ENCODE measurements around the gene OPRM1.

Gene OPRM1

GRCh38 chr6:154039231-154039842 lies at the start of gene OPRM1:
TSS of gene OPRM1 (plus strand) at chr6:154039240. CDS start at chr6:154039545, 305 bp downstream.
- H3K4me3 ChIP-seq: no peak within 1 kb of the TSS
- H3K27ac ChIP-seq: no peak within 1 kb of the TSS

GRCh38 chr6:153989989-153990388 lies 49.1 kb upstream of the OPRM1 start:
- no peak overlapping the region for H3K4me3 ChIP-seq

GRCh38 chr6:153994004-153994403 lies 45.0 kb upstream of the OPRM1 start:
- Histone ChIP-seq H3K4me3 (no peak overlapping the region), H3K27ac (no peak overlapping the region)

More at GRCh38 chr6:153989989-153990388, 49.1 kb upstream of the OPRM1 start:
- H3K27ac ChIP-seq: no peak overlapping the region

- Histone ChIP-seq H3K4me3 (no peak overlapping the region), H3K27ac (no peak overlapping the region)
Measured at GRCh38 chr6:153994811-153995210, 44.2 kb upstream of the OPRM1 start.

- Histone ChIP-seq H3K4me3 (no peak overlapping the region), H3K27ac (no peak overlapping the region)
Measured at GRCh38 chr6:153997221-153997620, 41.8 kb upstream of the OPRM1 start.

GRCh38 chr6:154001494-154002285 lies 37.4 kb upstream of the OPRM1 start:
- Histone ChIP-seq H3K27ac (no peak overlapping the region), H3K4me3 (no peak overlapping the region)

GRCh38 chr6:154002894-154003293 lies 36.1 kb upstream of the OPRM1 start:
- Histone ChIP-seq H3K4me3 (no peak overlapping the region), H3K27ac (no peak overlapping the region)

GRCh38 chr6:154010371-154010770 lies 28.7 kb upstream of the OPRM1 start:
- H3K27ac ChIP-seq: no peak overlapping the region
- H3K4me3 ChIP-seq: no peak overlapping the region

- Histone ChIP-seq H3K27ac (no peak overlapping the region), H3K4me3 (no peak overlapping the region)
Measured at GRCh38 chr6:154012852-154013251, 26.2 kb upstream of the OPRM1 start.

GRCh38 chr6:154017786-154018185 lies 21.3 kb upstream of the OPRM1 start:
- Histone ChIP-seq H3K27ac (no peak overlapping the region), H3K4me3 (no peak overlapping the region)

- Histone ChIP-seq H3K4me3 (no peak overlapping the region), H3K27ac (no peak overlapping the region)
Measured at GRCh38 chr6:154030646-154031045, 8.4 kb upstream of the OPRM1 start.

GRCh38 chr6:154041001-154041400 lies 2.0 kb downstream of the OPRM1 start:
- no peak overlapping the region for H3K4me3 ChIP-seq
- no peak overlapping the region for H3K27ac ChIP-seq

- H3K27ac ChIP-seq: no peak overlapping the region
- H3K4me3 ChIP-seq: no peak overlapping the region
Measured at GRCh38 chr6:154053141-154053540, 14.1 kb downstream of the OPRM1 start.

GRCh38 chr6:154056536-154056935 lies 17.5 kb downstream of the OPRM1 start:
- Histone ChIP-seq H3K4me3 (no peak overlapping the region), H3K27ac (no peak overlapping the region)

- no peak overlapping the region for H3K4me3 ChIP-seq
- no peak overlapping the region for H3K27ac ChIP-seq
Measured at GRCh38 chr6:154057098-154057497, 18.1 kb downstream of the OPRM1 start.

- Histone ChIP-seq H3K27ac (no peak overlapping the region), H3K4me3 (no peak overlapping the region)
Measured at GRCh38 chr6:154058963-154059680, 20.1 kb downstream of the OPRM1 start.

GRCh38 chr6:154060076-154060475 lies 21.0 kb downstream of the OPRM1 start:
- H3K27ac ChIP-seq: no peak overlapping the region
- no peak overlapping the region for H3K4me3 ChIP-seq

GRCh38 chr6:154070041-154070440 lies 31.0 kb downstream of the OPRM1 start:
- Histone ChIP-seq H3K27ac (no peak overlapping the region), H3K4me3 (no peak overlapping the region)

- H3K4me3 ChIP-seq: no peak overlapping the region
- H3K27ac ChIP-seq: no peak overlapping the region
Measured at GRCh38 chr6:154070657-154071056, 31.6 kb downstream of the OPRM1 start.

GRCh38 chr6:154071236-154071635 lies 32.2 kb downstream of the OPRM1 start:
- H3K27ac ChIP-seq: no peak overlapping the region

GRCh38 chr6:154071711-154072110 lies 32.7 kb downstream of the OPRM1 start:
- H3K4me3 ChIP-seq: no peak overlapping the region
- H3K27ac ChIP-seq: no peak overlapping the region

More at GRCh38 chr6:154071236-154071635, 32.2 kb downstream of the OPRM1 start:
- no peak overlapping the region for H3K4me3 ChIP-seq
